HK-2 (cell line): ENCODE data around the gene PLEKHH3.

Experiments
- DNase-seq: peaks from one replicate; pipeline ENCODE4 v3.0.0-alpha.2; 2018; ENCODE audit not compliant: unreplicated experiment

Gene PLEKHH3

GRCh38 chr17:42676424-42677011, at the start of gene PLEKHH3:
TSS of gene PLEKHH3 (minus strand) at chr17:42676994. CDS start at chr17:42676563, 431 bp downstream.
- no peak for DNase-seq

GRCh38 chr17:42725143-42725542, 48.3 kb upstream of the PLEKHH3 start:
- no peak for DNase-seq

- no peak for DNase-seq
Observed at GRCh38 chr17:42723636-42724035, 46.8 kb upstream of the PLEKHH3 start.

- DNase-seq, result no peak
Observed at GRCh38 chr17:42720996-42721583, 44.3 kb upstream of the PLEKHH3 start.

- no peak for DNase-seq
Observed at GRCh38 chr17:42709561-42709960, 32.8 kb upstream of the PLEKHH3 start.

- no peak for DNase-seq
Observed at GRCh38 chr17:42708588-42708987, 31.8 kb upstream of the PLEKHH3 start.

- DNase-seq, result no peak
Observed at GRCh38 chr17:42706732-42707131, 29.9 kb upstream of the PLEKHH3 start.

- DNase-seq, result no peak
Observed at GRCh38 chr17:42704837-42705494, 28.2 kb upstream of the PLEKHH3 start.

GRCh38 chr17:42704490-42704836, 27.7 kb upstream of the PLEKHH3 start:
- DNase-seq, result no peak

GRCh38 chr17:42702446-42702845, 25.7 kb upstream of the PLEKHH3 start:
- no peak for DNase-seq

- DNase-seq, result no peak
Observed at GRCh38 chr17:42700586-42701289, 23.9 kb upstream of the PLEKHH3 start.

- DNase-seq, result no peak
Observed at GRCh38 chr17:42699415-42699740, 22.6 kb upstream of the PLEKHH3 start.

- DNase-seq, result no peak
Observed at GRCh38 chr17:42698736-42699414, 22.1 kb upstream of the PLEKHH3 start.

GRCh38 chr17:42697108-42697811, 20.5 kb upstream of the PLEKHH3 start:
- no peak for DNase-seq

GRCh38 chr17:42695500-42695899, 18.7 kb upstream of the PLEKHH3 start:
- DNase-seq, result no peak

- DNase-seq, result no peak
Observed at GRCh38 chr17:42694524-42694923, 17.7 kb upstream of the PLEKHH3 start.

GRCh38 chr17:42692489-42692888, 15.7 kb upstream of the PLEKHH3 start:
- DNase-seq, result no peak

GRCh38 chr17:42691021-42691545, 14.3 kb upstream of the PLEKHH3 start:
- no peak for DNase-seq

- DNase-seq, result no peak
Observed at GRCh38 chr17:42690596-42690995, 13.8 kb upstream of the PLEKHH3 start.

GRCh38 chr17:42687707-42688320, 11.0 kb upstream of the PLEKHH3 start:
- no peak for DNase-seq

- DNase-seq, result no peak
Observed at GRCh38 chr17:42686520-42687128, 9.8 kb upstream of the PLEKHH3 start.
